A673 (cell line): Measurements from ENCODE around the gene POLE4. TPM values are rescaled to one million over a fixed set of nuclear protein-coding genes. Genes with fewer than 3 reads are reported as not detected.

Experiments used
- BruUV-seq: library from RNA; stranded (reverse); fragments of 400-500 nt; replicated peaks from 2 replicates; lab custom pipeline; 2021; lab: Mats Ljungman, UMichigan
- CTCF ChIA-PET: fragments of 300-600 bp; sonication (Branson Sonifier 250); formaldehyde crosslinking; loops from one replicate; lab custom pipeline; 2022; ENCODE audit warnings: antibody characterized with exemption; lab: Charles Lee
- POLR2A ChIA-PET: fragments of 300-600 bp; sonication (Branson Sonifier 250); formaldehyde crosslinking; loops from one replicate; lab custom pipeline; 2022; ENCODE audit warnings: antibody characterized with exemption; ENCODE audit not compliant: low non-redundant PET; lab: Charles Lee
- DNase-seq: peaks from one replicate; pipeline ENCODE4 v3.0.0-alpha.2; 2015; ENCODE audit warnings: low spot score
- H3K27ac ChIP-seq: fragments of 200-600 bp; sonication (generic); 2 replicates; pipeline ENCODE4 v1.5.1; 2016; ENCODE audit warnings: mixed run types, low read depth, mild to moderate bottlenecking, mixed read lengths, antibody characterized with exemption, low read length; ENCODE audit not compliant: poor library complexity, severe bottlenecking
- H3K27me3 ChIP-seq: fragments of 200-600 bp; sonication (generic); replicated peaks from 2 replicates; pipeline ENCODE4 v1.6.1; 2017; ENCODE audit warnings: mixed run types, low read depth, mild to moderate bottlenecking, mixed read lengths, antibody characterized with exemption, low read length; ENCODE audit not compliant: insufficient read depth, poor library complexity
- H3K36me3 ChIP-seq: fragments of 200-600 bp; sonication (generic); 2 replicates; pipeline ENCODE4 v1.6.1; 2016; ENCODE audit warnings: mixed run types, mild to moderate bottlenecking, mixed read lengths, antibody characterized with exemption, low read length; ENCODE audit not compliant: insufficient read depth, poor library complexity, severe bottlenecking
- H3K4me1 ChIP-seq: fragments of 200-600 bp; sonication (generic); 2 replicates; pipeline ENCODE4 v1.6.1; 2017; ENCODE audit warnings: mixed run types, mild to moderate bottlenecking, mixed read lengths, antibody characterized with exemption, low read length; ENCODE audit not compliant: insufficient read depth, poor library complexity, severe bottlenecking
- H3K4me3 ChIP-seq: fragments of 200-600 bp; sonication (generic); 2 replicates; pipeline ENCODE4 v1.5.1; 2016; ENCODE audit warnings: low read depth, mixed run types, mild to moderate bottlenecking, mixed read lengths, low read length; ENCODE audit not compliant: poor library complexity, severe bottlenecking
- H3K9me3 ChIP-seq: fragments of 200-600 bp; sonication (generic); 2 replicates; pipeline ENCODE4 v1.6.1; 2016; ENCODE audit warnings: mixed run types, low read depth, mild to moderate bottlenecking, mixed read lengths, antibody characterized with exemption, low read length; ENCODE audit not compliant: poor library complexity, severe bottlenecking
- EZH2 ChIP-seq: fragments of 200-600 bp; sonication (generic); IDR thresholded peaks from 2 replicates; pipeline ENCODE4 v1.6.1; 2017; ENCODE audit warnings: borderline replicate concordance, low read depth, mild to moderate bottlenecking, mixed read lengths, antibody characterized with exemption, low read length; ENCODE audit not compliant: poor library complexity, severe bottlenecking
- intact Hi-C: fragments of 100-400 bp; cut with micrococcal nuclease; formaldehyde crosslinking; loops from one replicate; pipeline ENCODE4 v1.10.0; 2022; ENCODE audit not compliant: unreplicated experiment
- total RNA-seq: library from RNA; stranded (reverse); gene quantifications from 2 replicates; pipeline ENCODE4 v1.2.3, GENCODE V29; 2021
- TF ChIP-seq, protein P1 (sequence below): fragments of 300-800, 200-600 bp; sonication (generic); conservative IDR thresholded peaks from 2 replicates; pipeline ENCODE4 v1.5.1; 2017; ENCODE audit warnings: low read depth, mild to moderate bottlenecking, antibody characterized with exemption, low read length, moderate library complexity, mixed read lengths

Gene POLE4
- total RNA-seq, 1 experiment from 2014 or later: 60.6 TPM

DNA sequence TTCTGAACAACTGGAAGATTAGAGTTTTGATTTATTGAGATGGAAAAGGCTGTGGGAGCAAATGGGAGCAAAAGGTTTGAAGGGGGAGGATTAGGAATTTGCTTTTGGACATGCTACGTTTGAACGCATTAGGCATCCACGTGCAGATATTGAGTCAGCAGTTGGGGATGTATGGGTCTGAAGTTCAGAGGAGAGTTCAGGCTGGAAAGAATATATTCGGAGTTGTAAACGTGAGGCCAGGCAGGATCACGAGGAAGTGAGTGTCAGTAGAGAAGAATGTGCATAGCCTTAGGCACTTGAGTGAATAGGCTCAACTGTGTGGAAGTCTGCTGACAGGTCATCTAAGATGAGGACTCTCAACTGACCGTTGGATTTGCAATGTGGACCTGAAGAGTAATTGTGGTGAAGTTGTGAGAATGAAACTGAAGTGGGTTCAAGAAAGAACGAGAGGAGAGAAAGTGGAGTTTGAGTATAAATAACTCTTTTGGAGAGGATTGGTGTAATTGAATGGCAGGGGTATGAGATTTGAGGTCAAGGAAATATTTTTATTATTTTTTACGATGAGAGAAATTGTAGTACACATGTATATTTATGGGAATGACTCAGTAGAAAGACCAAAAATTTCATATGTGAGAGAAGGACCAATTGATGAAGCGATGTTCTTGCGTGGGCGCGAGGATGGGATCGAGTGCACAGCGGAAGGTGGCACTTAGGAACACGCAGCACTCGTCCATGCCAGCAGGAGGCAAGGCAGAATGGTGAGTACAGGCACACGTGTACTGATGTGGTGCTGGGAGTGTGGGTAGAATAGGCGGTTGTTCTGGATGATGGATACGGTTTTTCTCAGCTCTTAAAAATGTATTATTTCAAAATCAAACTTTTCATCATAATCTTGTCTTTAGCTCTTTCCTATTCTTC is 40.5 kb upstream of the POLE4 start:
- Histone ChIP-seq H3K4me1 (no peaks in the 10 kb centered on the region), H3K27ac (no peak overlapping the region), H3K27me3 (no peaks in the 10 kb centered on the region), H3K36me3 (no peaks in the 10 kb centered on the region), H3K9me3 (no peaks in the 10 kb centered on the region), H3K4me3 (no peak overlapping the region)
- ChIA-PET POLR2A (no interaction called here), CTCF (no interaction called here)
- no TSS peak for BruUV-seq
- TF ChIP-seq, protein P1, sequence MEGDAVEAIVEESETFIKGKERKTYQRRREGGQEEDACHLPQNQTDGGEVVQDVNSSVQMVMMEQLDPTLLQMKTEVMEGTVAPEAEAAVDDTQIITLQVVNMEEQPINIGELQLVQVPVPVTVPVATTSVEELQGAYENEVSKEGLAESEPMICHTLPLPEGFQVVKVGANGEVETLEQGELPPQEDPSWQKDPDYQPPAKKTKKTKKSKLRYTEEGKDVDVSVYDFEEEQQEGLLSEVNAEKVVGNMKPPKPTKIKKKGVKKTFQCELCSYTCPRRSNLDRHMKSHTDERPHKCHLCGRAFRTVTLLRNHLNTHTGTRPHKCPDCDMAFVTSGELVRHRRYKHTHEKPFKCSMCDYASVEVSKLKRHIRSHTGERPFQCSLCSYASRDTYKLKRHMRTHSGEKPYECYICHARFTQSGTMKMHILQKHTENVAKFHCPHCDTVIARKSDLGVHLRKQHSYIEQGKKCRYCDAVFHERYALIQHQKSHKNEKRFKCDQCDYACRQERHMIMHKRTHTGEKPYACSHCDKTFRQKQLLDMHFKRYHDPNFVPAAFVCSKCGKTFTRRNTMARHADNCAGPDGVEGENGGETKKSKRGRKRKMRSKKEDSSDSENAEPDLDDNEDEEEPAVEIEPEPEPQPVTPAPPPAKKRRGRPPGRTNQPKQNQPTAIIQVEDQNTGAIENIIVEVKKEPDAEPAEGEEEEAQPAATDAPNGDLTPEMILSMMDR: no peak
- TF ChIP-seq EZH2: no peak
- intact Hi-C loops: loop anchor here (2.0 kb wide), 2 partner anchors 281 to 487 kb away; partner anchors contain the start of gene TACR1
- DNase-seq: no peak

DNA sequence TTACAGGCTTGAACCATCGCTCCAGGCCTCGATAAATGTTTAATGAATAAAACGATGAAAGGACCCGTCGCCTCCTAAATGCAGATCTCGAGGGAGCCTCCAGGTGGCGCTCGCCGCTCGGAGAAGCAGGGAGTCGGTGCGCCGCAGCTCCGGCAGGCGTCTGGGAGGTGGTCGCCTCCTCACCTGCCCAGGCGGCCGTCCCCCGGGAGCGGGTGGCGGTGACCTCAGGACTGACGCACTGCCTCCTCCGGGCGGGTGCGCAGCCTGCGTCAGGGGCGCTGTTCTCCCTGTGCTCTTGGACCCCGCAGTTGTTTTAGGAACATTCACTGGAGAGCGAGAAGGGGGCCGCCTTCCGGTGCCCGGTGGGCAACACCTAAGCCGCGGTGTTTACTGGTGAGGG is 38.6 kb upstream of the POLE4 start:
- no TSS peak for BruUV-seq
- Histone ChIP-seq H3K36me3 (no peaks in the 10 kb centered on the region), H3K27ac (no peak overlapping the region), H3K4me3 (peak overlapping the region; percentile 38), H3K27me3 (no peaks in the 10 kb centered on the region), H3K4me1 (no peaks in the 10 kb centered on the region), H3K9me3 (no peaks in the 10 kb centered on the region)
- TF ChIP-seq, protein P1: peak; percentile 80
- no peak for TF ChIP-seq EZH2
- intact Hi-C loops: loop anchor here (2.0 to 5.0 kb wide), 3 partner anchors 132 to 485 kb away; partner anchors contain the start of gene TACR1
- ChIA-PET POLR2A (no interaction called here), CTCF (interaction anchor here (0.5 to 0.6 kb wide), 2 partner anchors 147 to 487 kb away, joined by 4 to 8 read pairs; no protein-coding TSS in a partner anchor)
- DNase-seq: peak; percentile 70

DNA sequence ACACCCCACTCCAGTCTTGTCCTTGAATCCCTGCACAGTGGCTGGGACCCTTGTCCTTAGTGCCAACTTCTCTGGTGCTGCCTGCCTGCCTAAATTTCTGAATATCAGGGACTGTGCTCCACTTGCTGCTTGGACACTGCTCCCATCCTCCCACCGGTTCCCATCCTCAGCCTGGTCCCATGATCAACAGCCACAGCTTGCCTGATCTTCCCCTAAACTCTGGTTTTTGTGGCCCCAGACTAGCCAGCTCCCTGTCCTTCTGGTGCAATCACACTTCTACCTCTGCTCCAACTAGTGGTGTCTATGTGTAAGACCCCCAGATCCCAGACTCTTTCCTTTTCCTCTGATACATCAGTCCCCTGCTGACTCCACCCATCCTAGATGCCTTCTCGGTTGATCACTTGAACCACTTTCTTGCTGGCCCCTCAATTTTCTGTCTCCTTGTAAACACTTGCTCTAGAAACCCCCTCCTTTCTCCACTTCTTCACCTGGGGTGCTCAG is 37.2 kb upstream of the POLE4 start:
- Histone ChIP-seq H3K27ac (no peak overlapping the region), H3K4me1 (no peaks in the 10 kb centered on the region), H3K36me3 (no peaks in the 10 kb centered on the region), H3K4me3 (no peak overlapping the region), H3K9me3 (no peaks in the 10 kb centered on the region), H3K27me3 (no peaks in the 10 kb centered on the region)
- ChIA-PET POLR2A (no interaction called here), CTCF (no interaction called here)
- no TSS peak for BruUV-seq
- no peak for TF ChIP-seq EZH2
- TF ChIP-seq, protein P1: no peak
- DNase-seq: no peak
- intact Hi-C loops: loop anchor here (5.0 kb wide), 1 partner anchor 131 kb away; no protein-coding TSS in a partner anchor
